Neural crest cell (in vitro differentiated cells): ENCODE results near the gene TJP3. TPM values are rescaled to one million over a fixed set of nuclear protein-coding genes. Genes with fewer than 3 reads are reported as not detected.
A peak's percentile ranks its signal among the peaks of the same experiment; 100 is the strongest.

Experiments used
- DNase-seq: peaks from one replicate; pipeline ENCODE4 v3.0.0; 2021; ENCODE audit warnings: low read depth, mixed read lengths, low spot score
- H3K27ac Mint-ChIP-seq: one replicate; pipeline ENCODE4 v1.8.0; 2021; ENCODE audit warnings: mild to moderate bottlenecking, mixed read lengths; ENCODE audit not compliant: unreplicated experiment
- H3K27me3 Mint-ChIP-seq: 2 replicates; pipeline ENCODE4 v1.8.0; 2021; ENCODE audit warnings: low read depth, mild to moderate bottlenecking, mixed read lengths
- H3K36me3 Mint-ChIP-seq: 2 replicates; pipeline ENCODE4 v1.8.0; 2021; ENCODE audit warnings: low read depth, mild to moderate bottlenecking, mixed read lengths
- H3K4me1 Mint-ChIP-seq: 2 replicates; pipeline ENCODE4 v1.8.0; 2021; ENCODE audit warnings: mixed read lengths
- H3K4me3 Mint-ChIP-seq: one replicate; pipeline ENCODE4 v1.8.0; 2021; ENCODE audit warnings: mild to moderate bottlenecking, mixed read lengths
- H3K9me3 Mint-ChIP-seq: 2 replicates; pipeline ENCODE4 v1.8.0; 2021; ENCODE audit warnings: mixed read lengths
- CTCF ChIP-seq: fragments of 200-600 bp; sonication (generic); conservative IDR thresholded peaks from 2 replicates; pipeline ENCODE4 v1.5.0; 2021; ENCODE audit warnings: antibody characterized with exemption, mild to moderate bottlenecking
- total RNA-seq: library from RNA; stranded (reverse); gene quantifications from 2 replicates; pipeline ENCODE4 v1.2.1, GENCODE V29; 2021

TJP3 gene
- total RNA-seq, 1 donor from 2014 or later = not detected

DNA sequence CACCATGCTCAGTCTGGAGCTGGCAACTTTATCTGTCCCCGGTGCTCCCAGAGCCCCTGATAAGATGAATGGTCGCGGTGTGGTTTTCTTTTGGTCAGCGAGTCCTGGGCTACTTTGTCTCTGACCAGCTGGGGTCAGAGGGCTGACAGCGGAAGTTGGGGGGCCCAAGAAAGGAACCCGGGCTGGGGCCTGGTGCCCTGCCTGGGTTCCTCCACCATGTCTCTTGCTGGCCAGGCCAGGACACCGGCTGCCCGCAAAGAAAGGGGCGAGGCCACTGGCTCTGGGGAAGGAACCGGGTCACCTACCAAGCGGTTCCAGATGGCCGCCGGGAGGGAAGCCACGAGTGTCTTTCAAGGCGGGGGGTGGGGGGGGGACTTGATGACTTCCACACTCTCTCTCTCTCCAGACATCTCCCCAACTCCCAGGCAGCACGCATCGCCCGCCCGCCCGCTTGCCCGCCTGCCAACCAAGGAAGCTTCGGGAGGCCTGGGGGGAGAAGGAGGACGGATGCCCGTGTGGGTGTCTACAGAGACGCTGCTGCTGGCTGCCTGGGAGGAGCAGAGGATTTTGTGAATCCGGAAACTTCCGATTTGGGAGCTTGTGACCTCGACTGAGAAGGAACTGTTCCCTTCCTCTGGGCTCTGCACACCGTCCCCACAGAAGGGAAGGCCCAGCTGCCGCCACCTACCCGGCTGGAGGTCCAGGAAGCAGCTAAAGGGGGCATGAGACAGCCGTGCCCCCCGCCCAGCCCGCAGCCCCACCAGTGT is 9.0 kb upstream of the TJP3 start:
- TF ChIP-seq CTCF = no peak
- H3K4me1 Mint-ChIP-seq = peaks cover 13% of the 10 kb centered on the region
- DNase-seq = no peak
- H3K9me3 Mint-ChIP-seq = no peaks in the 10 kb centered on the region
- no peaks in the 10 kb centered on the region for H3K36me3 Mint-ChIP-seq
- no peaks in the 10 kb centered on the region for H3K27me3 Mint-ChIP-seq
- H3K27ac Mint-ChIP-seq = no peak overlapping the region
- H3K4me3 Mint-ChIP-seq = peak overlapping the region; percentile 92

DNA sequence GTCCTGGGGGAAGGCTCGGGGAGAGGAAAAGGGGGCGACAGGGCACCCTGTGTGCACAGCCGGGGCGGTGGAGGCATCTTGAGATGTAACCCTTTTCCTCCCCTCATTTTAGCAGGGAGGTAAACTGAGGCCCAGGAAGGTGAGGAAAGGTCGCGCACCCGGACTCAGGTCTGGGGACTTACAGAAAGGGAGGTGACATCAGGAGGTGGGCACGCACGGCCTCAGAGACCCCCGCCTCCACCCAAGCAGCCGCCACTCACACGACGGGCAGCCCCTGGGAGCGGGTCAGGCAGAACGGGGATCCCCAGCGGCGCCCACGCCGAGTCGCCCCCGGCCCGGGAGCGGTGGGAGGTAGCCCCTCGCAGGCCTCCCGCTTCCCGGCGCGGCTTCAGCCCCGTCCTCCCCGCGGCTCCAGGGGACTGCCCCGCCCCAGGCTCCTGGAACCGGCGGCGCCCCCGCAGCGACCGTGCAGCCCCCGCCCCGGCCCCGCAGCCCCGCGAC is 8.4 kb upstream of the TJP3 start:
- H3K36me3 Mint-ChIP-seq = no peaks in the 10 kb centered on the region

GRCh38 chr19:3700242-3701032 is 7.7 kb upstream of the TJP3 start, which contains the start of gene PIP5K1C:
TSS of gene PIP5K1C (minus strand) at chr19:3700468. CDS start at chr19:3700390, 78 bp downstream.
- peak within 1 kb of the TSS; percentile 92 for H3K4me3 Mint-ChIP-seq
- H3K27me3 Mint-ChIP-seq = peaks cover 3% of the 10 kb centered on the region
- no peaks in the 10 kb centered on the region for H3K9me3 Mint-ChIP-seq
- no peaks in the 10 kb centered on the region for H3K36me3 Mint-ChIP-seq
- TF ChIP-seq CTCF = peak; percentile 77
- no peak within 1 kb of the TSS for H3K27ac Mint-ChIP-seq
- peak; percentile 97 for DNase-seq
- peaks cover 13% of the 10 kb centered on the region for H3K4me1 Mint-ChIP-seq

More for the DNA sequence above, 8.4 kb upstream of the TJP3 start:
- H3K4me3 Mint-ChIP-seq = peak overlapping the region; percentile 92
- peaks cover 13% of the 10 kb centered on the region for H3K4me1 Mint-ChIP-seq
- TF ChIP-seq CTCF = no peak
- H3K27me3 Mint-ChIP-seq = no peaks in the 10 kb centered on the region
- DNase-seq = peak; percentile 22
- no peaks in the 10 kb centered on the region for H3K9me3 Mint-ChIP-seq
- no peak overlapping the region for H3K27ac Mint-ChIP-seq

GRCh38 chr19:3701200-3701599 is 7.0 kb upstream of the TJP3 start:
- Mint-ChIP-seq H3K27ac (no peak overlapping the region), H3K9me3 (no peaks in the 10 kb centered on the region), H3K27me3 (peaks cover 5% of the 10 kb centered on the region), H3K36me3 (no peaks in the 10 kb centered on the region), H3K4me1 (peaks cover 13% of the 10 kb centered on the region), H3K4me3 (peak overlapping the region; percentile 78)
- no peak for DNase-seq
- no peak for TF ChIP-seq CTCF

GRCh38 chr19:3707868-3708206 is 347 bp upstream of the TJP3 start:
- no peak for TF ChIP-seq CTCF
- H3K36me3 Mint-ChIP-seq = no peaks in the 10 kb centered on the region

More at GRCh38 chr19:3707868-3708206, 347 bp upstream of the TJP3 start:
- no peaks in the 10 kb centered on the region for H3K9me3 Mint-ChIP-seq
- H3K4me1 Mint-ChIP-seq = no peaks in the 10 kb centered on the region
- H3K27me3 Mint-ChIP-seq = peaks cover 21% of the 10 kb centered on the region
- no peak overlapping the region for H3K4me3 Mint-ChIP-seq
- no peak for DNase-seq
- H3K27ac Mint-ChIP-seq = no peak overlapping the region
